ENCODE measurements around the gene ASAH2.
"Not testable (repeated sequence)": the region's sequence is repeated elsewhere in the genome, so short reads cannot be mapped to it uniquely, and the experiment has no call there.

ASAH2 gene

GRCh38 chr10:50251394-50251793 lies at the start of gene ASAH2:
Gene ASAH2 (minus strand): TSS chr10:50251516. CDS start chr10:50248610, 2,906 bp downstream.
- DNase-seq (ENCODE audit: low read depth) = no peak

DNA sequence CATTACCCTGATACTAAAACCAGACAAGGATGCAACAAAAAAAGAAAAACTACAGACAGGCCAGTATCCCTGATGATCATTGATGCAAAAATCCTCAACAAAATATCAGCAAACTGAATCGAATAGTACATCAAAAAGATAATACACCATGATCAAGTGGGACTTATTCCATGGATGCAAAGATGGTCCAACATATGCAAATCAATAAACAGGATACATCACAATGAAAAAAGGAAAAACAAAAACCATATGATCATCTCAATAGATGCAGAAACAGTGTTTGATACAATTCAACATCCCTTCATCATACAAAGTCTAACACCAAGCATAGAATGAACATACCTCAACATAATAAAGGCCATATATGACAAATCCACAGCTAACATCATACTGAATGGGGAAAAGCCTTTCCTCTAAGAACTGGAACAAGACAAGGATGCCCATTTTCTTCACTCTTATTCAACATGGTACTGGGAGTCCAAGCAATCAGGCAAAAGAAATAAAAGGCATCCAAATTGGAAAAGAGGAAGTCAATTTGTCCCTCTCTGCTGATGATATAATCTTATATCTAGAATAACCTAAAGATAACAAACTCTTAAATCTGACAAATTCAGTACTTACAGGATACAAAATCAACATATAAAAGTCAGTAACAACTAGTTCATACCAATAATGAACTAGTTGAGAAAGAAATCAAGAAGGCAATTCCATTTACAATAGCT lies 48.8 kb upstream of the ASAH2 start:
- no peak for DNase-seq (ENCODE audit: low read depth)

DNA sequence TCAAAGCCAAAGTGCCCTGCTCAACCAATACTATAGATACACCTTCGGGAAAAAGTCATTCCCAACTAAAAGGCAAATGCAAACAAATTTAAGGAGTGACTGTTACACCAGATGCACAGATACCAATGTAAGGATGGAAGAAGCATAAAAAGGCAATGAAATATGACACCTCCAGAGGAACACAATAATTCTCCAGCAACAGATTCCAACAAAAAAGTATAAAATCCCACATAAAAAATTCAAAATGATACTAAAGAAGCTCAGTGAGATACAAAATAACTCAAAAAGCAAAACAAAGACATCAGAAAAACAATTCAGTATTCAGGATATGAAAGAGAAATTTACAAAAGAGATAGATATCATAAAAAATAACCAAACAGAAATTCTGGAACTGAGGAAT lies 44.1 kb upstream of the ASAH2 start:
- DNase-seq (ENCODE audit: low read depth) = no peak

- DNase-seq (ENCODE audit: low read depth) = no peak
Observed at GRCh38 chr10:50294582-50294981, 43.3 kb upstream of the ASAH2 start.

GRCh38 chr10:50293513-50294313 lies 42.4 kb upstream of the ASAH2 start:
- no peak for DNase-seq (ENCODE audit: low read depth)

- DNase-seq (ENCODE audit: low read depth) = no peak
Observed at GRCh38 chr10:50291261-50291850, 40.0 kb upstream of the ASAH2 start.

DNA sequence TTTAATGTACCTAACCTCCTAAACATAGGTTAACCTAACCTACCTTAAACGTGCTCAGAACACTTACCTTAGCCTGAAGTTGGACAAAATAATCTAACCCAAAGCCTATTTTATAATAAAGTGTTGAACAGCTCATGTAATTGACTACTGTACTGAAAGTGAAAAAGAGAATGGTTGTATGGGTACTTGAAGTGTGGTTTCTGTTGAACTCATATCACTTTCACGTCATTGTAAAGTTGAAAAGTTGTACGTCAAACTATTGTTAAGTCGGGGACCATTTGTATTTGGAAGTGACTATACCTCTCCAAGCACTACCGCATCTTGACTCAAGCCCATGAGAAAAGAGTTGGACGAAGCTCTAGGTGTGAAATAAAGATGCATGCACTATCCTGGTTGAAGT lies 37.9 kb upstream of the ASAH2 start:
- no peak for DNase-seq (ENCODE audit: low read depth)

DNA sequence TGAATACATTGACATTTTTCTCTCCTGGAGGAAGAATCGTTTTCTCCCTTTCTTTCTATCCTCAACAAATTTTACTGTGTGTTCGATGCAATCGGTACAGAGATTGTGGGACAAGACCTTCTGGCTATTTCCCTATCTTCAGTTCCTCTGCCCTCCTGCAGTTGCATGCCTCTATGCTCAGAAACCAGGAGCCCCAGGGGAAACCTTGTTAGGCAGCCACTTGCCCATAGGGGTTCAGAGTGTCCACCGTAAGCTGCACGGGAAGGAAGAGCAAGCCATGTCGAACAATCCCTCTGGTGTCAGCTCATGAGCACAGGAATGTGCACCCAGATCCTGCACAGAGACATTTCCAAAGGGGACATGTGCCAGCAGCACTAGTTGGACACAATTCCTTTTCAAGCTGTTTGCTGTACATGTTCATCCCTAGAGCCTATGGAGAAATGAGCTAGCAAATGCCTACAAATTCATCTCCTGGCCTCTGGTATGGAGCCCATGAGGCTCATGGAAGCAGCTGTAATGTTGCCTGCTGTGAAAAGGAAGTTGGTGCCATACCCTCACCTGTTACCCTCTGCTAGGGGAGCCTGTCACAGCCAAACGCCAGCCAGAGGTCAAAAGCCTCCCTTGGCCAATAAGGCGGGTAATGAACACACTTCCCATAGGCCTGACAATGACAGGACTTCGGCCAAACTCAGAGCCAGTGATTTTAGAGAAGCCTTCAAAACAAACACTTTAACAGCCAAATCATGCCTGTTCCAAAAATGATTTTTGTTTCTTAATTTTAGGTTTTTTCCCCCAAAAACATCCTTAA lies 35.9 kb upstream of the ASAH2 start:
- no peak for DNase-seq (ENCODE audit: low read depth)

GRCh38 chr10:50286517-50286916 lies 35.2 kb upstream of the ASAH2 start:
- no peak for DNase-seq (ENCODE audit: low read depth)

DNA sequence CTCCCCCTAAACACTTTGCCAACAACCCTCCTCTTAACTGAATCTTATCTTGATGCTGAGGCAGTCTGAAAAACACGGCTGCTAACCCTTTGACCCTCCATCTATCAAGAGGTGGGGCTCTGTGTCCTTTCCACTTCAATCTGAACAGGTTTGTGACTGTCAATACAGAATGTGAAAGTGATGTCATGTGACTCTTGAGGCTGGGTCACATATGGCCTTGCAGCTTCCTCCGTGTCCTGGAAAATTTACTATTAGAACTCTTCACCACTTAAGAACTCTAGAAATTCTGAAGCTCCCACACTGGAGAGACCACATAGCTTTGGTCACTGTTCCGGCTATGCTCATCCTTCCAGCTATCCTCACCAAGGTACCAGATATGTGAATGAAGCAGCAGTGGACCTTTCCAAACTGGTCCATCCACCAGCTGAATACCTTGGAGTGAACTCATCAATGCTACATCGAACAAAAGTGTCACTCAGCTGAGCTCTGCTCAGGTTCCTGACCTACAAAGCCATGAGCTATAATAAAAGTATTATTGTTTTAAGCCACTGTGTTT lies 30.7 kb upstream of the ASAH2 start:
- no peak for DNase-seq (ENCODE audit: low read depth)

DNA sequence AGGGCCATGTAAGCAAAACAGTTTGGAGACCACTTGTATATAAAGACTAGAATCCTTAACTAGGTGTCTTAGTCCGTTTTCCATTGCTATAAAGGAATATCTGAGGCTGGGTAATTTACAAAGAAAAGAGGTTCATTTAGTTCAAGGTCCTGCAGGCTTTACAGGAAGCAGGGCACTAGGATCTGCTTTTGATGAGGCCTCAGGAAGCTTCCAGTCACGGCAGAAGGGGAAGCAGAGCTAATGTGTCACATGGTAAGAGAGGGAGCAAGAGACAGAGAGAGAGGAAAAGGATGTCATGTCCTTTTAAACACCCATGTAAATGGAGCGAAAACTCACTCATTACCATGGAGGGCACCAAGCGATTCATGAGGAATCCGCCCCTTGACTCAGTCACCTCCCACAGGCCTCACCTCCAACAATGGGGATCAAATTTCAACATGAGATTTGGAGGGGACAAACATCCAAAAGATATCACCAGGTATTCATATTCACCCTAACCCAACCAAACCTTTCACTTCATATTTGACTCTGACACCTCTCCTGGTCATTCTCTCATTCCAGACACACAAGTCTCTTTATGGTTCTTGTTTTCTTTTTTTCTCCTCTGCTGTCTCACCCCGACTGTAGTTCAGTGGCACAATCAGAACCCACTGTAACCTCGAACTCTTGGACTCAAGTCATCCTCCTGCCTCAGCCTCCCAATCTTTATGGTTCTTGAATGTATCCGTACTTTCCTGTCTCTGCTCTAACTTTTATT lies 30.1 kb upstream of the ASAH2 start:
- DNase-seq (ENCODE audit: low read depth) = no peak

- DNase-seq (ENCODE audit: low read depth) = no peak
Observed at GRCh38 chr10:50280049-50280841, 28.9 kb upstream of the ASAH2 start.

DNA sequence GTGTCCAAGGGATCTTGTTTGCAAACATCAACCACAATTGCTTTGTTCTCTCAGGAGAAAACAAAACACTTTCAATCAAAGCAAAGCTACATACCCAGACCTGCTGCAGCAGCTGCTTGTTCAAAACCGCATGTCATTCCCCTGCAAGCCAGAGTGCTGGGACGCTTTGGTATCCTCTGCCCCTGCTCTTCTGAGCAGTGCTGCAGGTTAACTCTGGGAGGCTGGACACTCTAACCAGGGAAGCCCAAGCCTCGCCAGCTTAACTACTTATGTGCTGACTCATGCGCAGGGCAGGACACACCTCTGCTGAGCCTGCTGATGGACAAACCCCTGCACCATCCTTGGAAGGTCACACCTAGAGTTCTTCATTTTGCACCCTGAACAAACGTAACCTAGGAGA lies 28.2 kb upstream of the ASAH2 start:
- DNase-seq (ENCODE audit: low read depth) = no peak

DNA sequence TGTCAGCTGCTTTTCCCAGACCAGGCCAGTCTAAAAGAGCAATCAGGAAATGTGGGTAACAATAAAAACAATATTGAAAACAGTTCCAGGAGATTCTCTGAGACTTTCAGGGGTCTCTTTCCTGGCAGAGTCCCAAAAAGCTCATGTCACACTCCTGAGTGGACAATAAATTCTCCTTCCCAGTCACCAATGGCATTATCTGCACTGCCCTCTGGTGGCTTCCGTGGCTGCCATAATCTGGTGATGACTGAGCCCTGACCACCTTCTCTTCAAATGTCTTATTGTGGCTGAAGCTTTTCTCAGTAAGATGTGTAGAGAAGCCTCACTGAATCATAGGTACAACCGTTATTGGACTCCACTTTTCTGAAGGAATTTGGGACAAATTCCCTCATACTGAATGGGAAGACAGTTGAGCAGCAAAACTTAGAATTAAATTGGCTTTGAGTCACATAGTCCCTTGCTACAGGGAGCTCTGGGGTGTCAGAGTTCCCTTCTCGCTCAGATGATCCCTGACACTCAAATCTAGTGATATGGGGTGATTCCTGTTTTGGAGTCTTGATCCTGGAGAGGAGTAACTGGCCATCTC lies 24.4 kb upstream of the ASAH2 start:
- DNase-seq (ENCODE audit: low read depth) = peak; percentile 23

- no peak for DNase-seq (ENCODE audit: low read depth)
Observed at GRCh38 chr10:50272531-50272930, 21.2 kb upstream of the ASAH2 start.

DNA sequence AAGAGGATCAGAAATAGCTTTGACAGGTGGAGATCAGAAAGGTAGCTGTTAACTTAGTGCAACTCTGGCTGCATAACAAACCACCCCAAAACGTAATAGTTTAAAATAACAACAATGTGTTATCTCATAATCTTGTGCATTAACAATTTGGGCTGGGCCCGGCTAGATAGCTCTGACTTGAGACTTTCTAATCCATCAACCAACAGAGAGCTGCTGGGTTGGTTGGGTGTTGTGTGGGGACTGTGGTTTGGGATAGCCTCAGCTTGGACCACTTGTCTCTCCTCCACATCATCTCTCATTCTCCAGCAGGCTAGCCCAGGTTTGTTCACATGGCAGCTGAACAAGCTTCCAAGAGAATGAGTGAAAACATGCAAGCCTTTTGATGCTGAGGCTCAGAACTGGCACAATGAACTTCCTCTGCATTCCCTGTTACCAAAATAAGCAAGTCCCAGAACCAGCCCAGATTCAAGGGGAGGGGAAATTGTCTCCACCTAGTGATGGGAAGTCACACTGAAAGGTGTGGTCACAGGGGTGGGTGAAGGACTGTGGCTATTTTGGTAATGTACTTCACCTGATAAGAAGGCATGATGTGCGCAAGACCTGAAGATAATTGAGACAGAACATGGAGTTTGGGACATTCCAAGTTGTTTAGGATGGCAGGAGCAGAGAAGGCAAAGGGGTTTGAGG lies 20.4 kb upstream of the ASAH2 start:
- no peak for DNase-seq (ENCODE audit: low read depth)

- not testable (repeated sequence) for DNase-seq (ENCODE audit: low read depth)
Observed at GRCh38 chr10:50267877-50268276, 16.6 kb upstream of the ASAH2 start.

- DNase-seq (ENCODE audit: low read depth) = peak; percentile 20
Observed at GRCh38 chr10:50262625-50263024, 11.3 kb upstream of the ASAH2 start.

GRCh38 chr10:50260791-50261281 lies 9.5 kb upstream of the ASAH2 start:
- DNase-seq (ENCODE audit: low read depth) = no peak
